Activated CD8-positive, alpha-beta T cell treated with anti-CD3 and anti-CD28 coated beads for 36 hours (primary cell): ENCODE measurements around the gene ETV6. TPM values are rescaled to one million over a fixed set of nuclear protein-coding genes. Genes with fewer than 3 reads are reported as not detected.
A peak's percentile ranks its signal among the peaks of the same experiment; 100 is the strongest.

ENCODE experiments used
- ATAC-seq: fragments of 200-7000 bp; cut with Tn5 transposase; one replicate; pipeline ENCODE4 v1.10.0; 2021; ENCODE audit warnings: mild to moderate bottlenecking, moderate library complexity
- CTCF ChIA-PET: fragments of 350-600 bp; sonication (Branson Sonifier 250); formaldehyde crosslinking; loops from one replicate; lab custom pipeline; 2021; ENCODE audit warnings: antibody characterized with exemption; lab: Charles Lee
- POLR2A ChIA-PET: fragments of 350-600 bp; sonication (Branson Sonifier 250); formaldehyde crosslinking; loops from one replicate; lab custom pipeline; 2021; ENCODE audit warnings: antibody characterized with exemption; lab: Charles Lee
- DNase-seq: peaks from one replicate; pipeline ENCODE4 v3.0.0-alpha.2; 2020
- H3K27ac Mint-ChIP-seq: one replicate; pipeline ENCODE4 v1.8.0; 2021; ENCODE audit warnings: mild to moderate bottlenecking, mixed read lengths
- H3K27me3 Mint-ChIP-seq: one replicate; pipeline ENCODE4 v1.8.0; 2021; ENCODE audit warnings: mixed read lengths
- H3K36me3 Mint-ChIP-seq: one replicate; pipeline ENCODE4 v1.8.0; 2021; ENCODE audit warnings: low read depth, mixed read lengths
- H3K4me1 Mint-ChIP-seq: one replicate; pipeline ENCODE4 v1.8.0; 2021; ENCODE audit warnings: low read depth, mixed read lengths
- H3K4me3 Mint-ChIP-seq: one replicate; pipeline ENCODE4 v1.8.0; 2021; ENCODE audit warnings: mild to moderate bottlenecking, moderate library complexity, mixed read lengths
- H3K9me3 Mint-ChIP-seq: one replicate; pipeline ENCODE4 v1.8.0; 2021; ENCODE audit warnings: mixed read lengths
- intact Hi-C: fragments of 100-400 bp; cut with micrococcal nuclease; formaldehyde crosslinking; loops from one replicate; pipeline ENCODE4 v1.10.0; 2022
- total RNA-seq, 2 experiments: library from RNA; stranded (reverse); gene quantifications; one replicate each; pipeline ENCODE4 v1.2.3, GENCODE V29; 2021
- TF ChIP-seq, protein P1 (sequence below): fragments of 200-600 bp; IDR thresholded peaks from one replicate; pipeline ENCODE4 v1.8.0; 2022; ENCODE audit warnings: antibody characterized with exemption, mild to moderate bottlenecking

ETV6 gene
- total RNA-seq, 2 experiments from 2014 or later: 20.5 to 22.7 TPM

GRCh38 chr12:11724888-11725311 lies 75.4 kb downstream of the ETV6 start:
- peaks cover 15% of the 10 kb centered on the region for H3K36me3 Mint-ChIP-seq
- ChIA-PET POLR2A (no interaction called here), CTCF (interaction anchor here (1.6 kb wide), 1 partner anchor 20 kb away, joined by 3 read pairs; no protein-coding TSS in a partner anchor)
- H3K27me3 Mint-ChIP-seq: no peaks in the 10 kb centered on the region
- no peak for DNase-seq
- peaks cover 38% of the 10 kb centered on the region for H3K4me1 Mint-ChIP-seq
- TF ChIP-seq, protein P1, sequence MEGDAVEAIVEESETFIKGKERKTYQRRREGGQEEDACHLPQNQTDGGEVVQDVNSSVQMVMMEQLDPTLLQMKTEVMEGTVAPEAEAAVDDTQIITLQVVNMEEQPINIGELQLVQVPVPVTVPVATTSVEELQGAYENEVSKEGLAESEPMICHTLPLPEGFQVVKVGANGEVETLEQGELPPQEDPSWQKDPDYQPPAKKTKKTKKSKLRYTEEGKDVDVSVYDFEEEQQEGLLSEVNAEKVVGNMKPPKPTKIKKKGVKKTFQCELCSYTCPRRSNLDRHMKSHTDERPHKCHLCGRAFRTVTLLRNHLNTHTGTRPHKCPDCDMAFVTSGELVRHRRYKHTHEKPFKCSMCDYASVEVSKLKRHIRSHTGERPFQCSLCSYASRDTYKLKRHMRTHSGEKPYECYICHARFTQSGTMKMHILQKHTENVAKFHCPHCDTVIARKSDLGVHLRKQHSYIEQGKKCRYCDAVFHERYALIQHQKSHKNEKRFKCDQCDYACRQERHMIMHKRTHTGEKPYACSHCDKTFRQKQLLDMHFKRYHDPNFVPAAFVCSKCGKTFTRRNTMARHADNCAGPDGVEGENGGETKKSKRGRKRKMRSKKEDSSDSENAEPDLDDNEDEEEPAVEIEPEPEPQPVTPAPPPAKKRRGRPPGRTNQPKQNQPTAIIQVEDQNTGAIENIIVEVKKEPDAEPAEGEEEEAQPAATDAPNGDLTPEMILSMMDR: no peak
- H3K9me3 Mint-ChIP-seq: peaks cover 5% of the 10 kb centered on the region
- no peak for ATAC-seq
- no peak overlapping the region for H3K4me3 Mint-ChIP-seq
- H3K27ac Mint-ChIP-seq: no peak overlapping the region
- intact Hi-C loops: no loop called here

DNA sequence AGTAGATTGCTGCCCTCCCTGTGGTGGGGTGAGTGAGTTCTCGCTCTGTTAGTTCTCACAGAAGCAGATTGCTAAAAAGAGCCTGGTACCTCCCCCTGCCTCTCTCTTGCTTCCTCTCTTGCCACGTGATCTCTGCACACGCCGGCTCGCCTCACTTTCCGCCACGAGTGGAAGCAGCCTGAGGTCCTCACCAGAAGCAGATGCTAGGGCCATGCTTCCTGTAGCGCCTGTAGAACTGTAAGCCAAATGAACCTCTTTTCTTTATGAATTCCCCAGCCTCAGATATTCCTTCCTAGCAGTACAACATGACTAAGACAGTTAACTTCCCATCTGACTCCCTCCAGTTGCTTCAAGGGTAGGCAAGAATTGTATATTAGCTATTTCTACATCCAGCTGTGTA lies 76.2 kb downstream of the ETV6 start:
- CTCF ChIA-PET: interaction anchor here (1.0 to 1.6 kb wide), 2 partner anchors 21 to 307 kb away, joined by 3 to 4 read pairs; no protein-coding TSS in a partner anchor
- DNase-seq (no peak), ATAC-seq (no peak)
- H3K27me3 Mint-ChIP-seq: no peaks in the 10 kb centered on the region
- no peak overlapping the region for H3K27ac Mint-ChIP-seq
- POLR2A ChIA-PET: no interaction called here
- intact Hi-C loops: no loop called here
- peaks cover 5% of the 10 kb centered on the region for H3K9me3 Mint-ChIP-seq
- no peak overlapping the region for H3K4me3 Mint-ChIP-seq
- peaks cover 14% of the 10 kb centered on the region for H3K36me3 Mint-ChIP-seq
- TF ChIP-seq, protein P1: no peak
- peaks cover 44% of the 10 kb centered on the region for H3K4me1 Mint-ChIP-seq

DNA sequence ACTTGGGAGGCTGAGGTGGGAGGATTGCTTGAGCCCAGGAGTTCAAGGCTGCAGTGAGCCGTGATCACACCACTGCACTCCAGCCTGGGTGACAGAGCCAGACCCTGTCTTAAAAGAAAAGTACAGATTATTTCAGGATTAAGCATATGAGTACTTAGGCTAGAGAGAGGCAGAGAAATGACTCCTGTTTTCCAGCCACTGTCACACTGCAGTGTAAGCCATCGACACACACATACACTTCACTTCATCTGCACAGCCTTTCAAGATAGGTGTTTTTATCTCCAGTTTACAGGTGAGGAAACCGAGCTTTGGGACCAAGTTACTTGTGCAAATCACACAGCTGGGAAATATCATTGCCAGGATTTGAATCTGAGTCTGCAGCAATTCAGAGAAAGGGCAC lies 77.2 kb downstream of the ETV6 start:
- CTCF ChIA-PET: interaction anchor here (1.0 to 1.6 kb wide), 5 partner anchors 12 to 306 kb away, joined by 3 to 6 read pairs (median 4); no protein-coding TSS in a partner anchor
- DNase-seq (no peak), ATAC-seq (no peak)
- peaks cover 5% of the 10 kb centered on the region for H3K9me3 Mint-ChIP-seq
- POLR2A ChIA-PET: interaction anchor here (0.5 to 1.6 kb wide), 7 partner anchors 10 to 201 kb away, joined by 3 to 7 read pairs (median 5); no protein-coding TSS in a partner anchor
- peak overlapping the region; percentile 57 for H3K27ac Mint-ChIP-seq
- no peak overlapping the region for H3K4me3 Mint-ChIP-seq
- peaks cover 12% of the 10 kb centered on the region for H3K36me3 Mint-ChIP-seq
- H3K27me3 Mint-ChIP-seq: no peaks in the 10 kb centered on the region
- H3K4me1 Mint-ChIP-seq: peaks cover 53% of the 10 kb centered on the region
- intact Hi-C loops: no loop called here
- TF ChIP-seq, protein P1: no peak

GRCh38 chr12:11727133-11727664 lies 77.7 kb downstream of the ETV6 start:
- CTCF ChIA-PET: interaction anchor here (1.0 to 1.5 kb wide), 7 partner anchors 13 to 306 kb away, joined by 3 to 6 read pairs (median 3); no protein-coding TSS in a partner anchor
- peaks cover 5% of the 10 kb centered on the region for H3K9me3 Mint-ChIP-seq
- TF ChIP-seq, protein P1: no peak
- H3K27me3 Mint-ChIP-seq: no peaks in the 10 kb centered on the region
- peak overlapping the region; percentile 57 for H3K27ac Mint-ChIP-seq
- DNase-seq (peak; percentile 78), ATAC-seq (peak; percentile 54)
- intact Hi-C loops: no loop called here
- H3K4me1 Mint-ChIP-seq: peaks cover 59% of the 10 kb centered on the region
- H3K36me3 Mint-ChIP-seq: peaks cover 12% of the 10 kb centered on the region
- POLR2A ChIA-PET: interaction anchor here (0.5 to 1.6 kb wide), 7 partner anchors 10 to 158 kb away, joined by 3 to 7 read pairs (median 5); no protein-coding TSS in a partner anchor
- peak overlapping the region; percentile 1 for H3K4me3 Mint-ChIP-seq

- Mint-ChIP-seq H3K27me3 (no peaks in the 10 kb centered on the region), H3K36me3 (peaks cover 13% of the 10 kb centered on the region), H3K9me3 (peaks cover 5% of the 10 kb centered on the region), H3K4me1 (peaks cover 67% of the 10 kb centered on the region), H3K4me3 (no peak overlapping the region), H3K27ac (no peak overlapping the region)
- TF ChIP-seq, protein P1: no peak
- ATAC-seq: no peak
- POLR2A ChIA-PET: interaction anchor here (1.1 to 1.6 kb wide), 4 partner anchors 8 to 56 kb away, joined by 3 to 7 read pairs (median 4); no protein-coding TSS in a partner anchor
- no peak for DNase-seq
- intact Hi-C loops: no loop called here
- CTCF ChIA-PET: interaction anchor here (0.7 to 1.0 kb wide), 3 partner anchors 23 to 988 kb away, joined by 3 read pairs; no protein-coding TSS in a partner anchor
Measured at GRCh38 chr12:11728154-11728755, 78.8 kb downstream of the ETV6 start.
